Measurements from ENCODE around the gene JSRP1.

The JSRP1 gene

GRCh38 chr19:2246014-2246620 is 10.1 kb downstream of the JSRP1 start:
- no peak for DNase-seq

DNA sequence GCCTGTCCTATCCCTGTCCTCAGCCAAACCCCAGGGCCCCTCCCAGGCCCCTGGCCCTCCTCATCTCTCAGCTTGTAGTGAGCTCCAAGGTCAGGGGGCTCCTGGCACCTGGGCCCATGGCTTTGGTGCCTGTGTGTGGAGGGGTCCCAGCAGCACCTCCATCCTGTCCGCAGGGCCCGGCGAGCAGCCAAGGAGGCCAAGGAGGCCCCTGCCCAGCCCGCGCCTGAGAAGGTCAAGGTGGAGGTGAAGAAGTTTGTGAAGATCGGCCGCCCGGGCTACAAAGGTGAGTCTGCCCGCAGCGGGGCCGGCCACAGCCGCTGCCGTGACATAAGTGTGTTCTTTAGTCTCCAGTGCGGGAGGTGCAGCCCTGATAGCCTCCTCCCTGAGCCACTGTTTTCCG is 10.9 kb downstream of the JSRP1 start:
- no peak for DNase-seq

GRCh38 chr19:2244486-2244885 is 11.7 kb downstream of the JSRP1 start:
- no peak for DNase-seq

- DNase-seq: no peak
These were observed 12.1 kb downstream of the JSRP1 start for GRCh38 chr19:2244125-2244411.

GRCh38 chr19:2243274-2244124 is 12.7 kb downstream of the JSRP1 start:
- DNase-seq: no peak

GRCh38 chr19:2242816-2243215 is 13.4 kb downstream of the JSRP1 start:
- no peak for DNase-seq

GRCh38 chr19:2242092-2242537 is 14.1 kb downstream of the JSRP1 start:
- no peak for DNase-seq

DNA sequence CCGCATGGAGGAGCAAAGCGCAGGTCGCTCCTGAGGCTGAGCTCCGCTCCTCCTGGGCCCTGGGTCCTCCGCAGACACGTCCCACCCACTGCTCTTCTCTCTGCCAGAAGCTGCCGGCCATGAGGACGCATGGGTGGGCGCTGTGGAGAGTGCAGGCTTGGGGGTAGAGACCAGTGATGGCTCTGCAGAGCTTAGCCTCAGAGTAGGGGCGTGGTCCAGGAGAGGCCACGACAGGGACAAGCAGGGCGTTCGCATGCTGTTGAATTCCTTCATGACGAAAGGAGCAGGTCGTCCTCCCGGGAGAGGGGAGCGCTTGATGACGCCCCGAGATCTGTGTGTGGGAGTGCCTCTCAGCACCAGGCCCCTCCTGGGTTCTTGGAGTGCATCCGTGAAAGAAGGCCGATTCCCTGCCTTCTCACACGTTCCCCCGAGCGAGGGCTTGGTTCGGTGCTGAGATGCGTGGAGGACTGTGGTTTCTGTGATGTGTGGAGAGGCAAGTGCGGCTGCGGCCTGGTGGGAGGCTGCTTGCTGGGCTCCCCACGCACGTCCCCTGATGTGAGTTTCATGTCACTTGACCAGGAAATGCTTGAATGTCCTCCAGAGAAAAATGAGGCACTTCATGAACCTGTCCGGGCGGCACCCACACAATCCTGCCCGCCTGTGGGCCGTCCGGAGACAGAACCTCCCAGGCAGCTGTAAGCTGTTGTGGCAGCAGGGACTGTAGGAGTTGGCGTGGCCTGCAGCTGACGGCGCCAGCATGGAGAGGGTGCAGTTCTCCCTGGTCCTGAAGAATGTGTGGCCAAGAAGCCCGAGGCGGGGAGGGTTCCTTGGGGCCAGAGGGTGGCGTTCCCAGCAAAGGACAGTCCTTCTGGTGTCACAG is 15.1 kb downstream of the JSRP1 start:
- DNase-seq: no peak

GRCh38 chr19:2239771-2240770 is 16.1 kb downstream of the JSRP1 start:
- DNase-seq: no peak

DNA sequence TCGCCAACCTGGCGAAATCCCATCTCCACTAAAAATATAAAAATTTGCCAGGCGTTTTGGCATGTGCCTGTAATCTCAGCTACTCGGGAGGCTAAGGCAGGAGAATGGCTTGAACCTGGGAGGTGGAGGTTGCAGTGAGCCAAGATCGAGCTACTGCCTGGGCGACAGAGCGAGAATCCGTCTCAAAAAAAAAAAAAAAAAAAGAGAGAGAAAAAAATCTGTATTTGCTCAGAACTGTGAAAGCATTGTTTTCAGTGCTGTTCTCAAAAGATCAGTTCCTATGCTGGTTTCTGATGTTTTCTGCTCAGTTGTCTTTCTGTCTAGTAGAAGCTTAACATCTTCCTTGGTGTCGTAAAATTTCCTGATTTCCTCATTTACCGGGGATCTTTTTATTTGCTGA is 17.0 kb downstream of the JSRP1 start:
- DNase-seq: no peak

DNA sequence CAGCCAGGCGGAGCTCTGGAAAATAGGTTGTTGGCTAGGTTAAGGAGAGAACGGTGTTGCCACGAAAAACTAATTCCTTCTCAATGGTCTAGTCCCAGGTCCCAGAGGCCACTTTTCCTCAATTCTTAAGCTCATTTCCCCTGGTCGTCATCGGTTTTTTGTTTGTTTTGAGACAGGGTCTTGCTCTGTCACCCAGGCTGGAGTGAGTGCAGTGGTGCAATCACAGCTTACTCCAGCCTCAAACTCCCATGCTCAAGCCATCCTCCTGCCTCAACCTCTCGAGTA is 18.4 kb downstream of the JSRP1 start:
- DNase-seq: no peak

DNA sequence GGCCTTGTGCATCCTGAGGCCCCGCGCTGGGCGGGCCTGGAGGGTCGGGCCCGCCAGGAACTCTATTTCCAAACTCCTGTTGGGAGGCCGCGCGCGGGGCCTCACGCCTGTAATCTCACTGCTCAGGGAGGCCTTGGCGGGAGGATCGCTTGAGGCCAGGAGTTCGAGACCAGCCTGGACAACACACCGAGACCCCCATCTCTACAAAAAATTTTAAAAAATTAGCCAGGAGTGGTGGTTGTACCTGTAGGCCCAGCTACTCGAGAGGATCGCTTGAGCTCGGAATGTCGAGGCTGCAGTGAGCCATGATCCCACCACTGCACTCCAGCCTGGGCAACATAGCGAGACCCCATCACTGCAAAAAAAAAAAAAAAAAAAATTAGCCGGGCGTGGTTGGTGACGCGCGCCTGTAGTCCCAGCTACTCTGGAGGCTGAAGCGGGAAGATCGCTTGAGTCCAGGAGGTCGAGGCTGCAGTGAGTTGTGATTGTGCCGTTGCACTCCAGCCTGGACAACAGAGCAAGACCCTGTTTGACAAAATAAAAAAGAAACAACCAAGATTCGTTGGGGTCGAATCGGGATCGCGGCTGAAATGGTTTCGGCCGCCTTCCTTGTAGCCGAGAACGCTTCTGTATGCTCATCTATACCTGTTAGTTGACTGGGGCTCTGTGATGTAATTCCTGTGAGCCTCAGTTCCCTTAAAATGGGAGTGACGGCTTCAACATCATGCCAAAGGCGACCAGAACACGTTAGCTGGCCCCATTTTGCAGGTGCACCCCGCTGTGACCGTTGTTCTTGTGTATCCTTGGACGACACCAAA is 19.0 kb downstream of the JSRP1 start:
- DNase-seq: no peak

DNA sequence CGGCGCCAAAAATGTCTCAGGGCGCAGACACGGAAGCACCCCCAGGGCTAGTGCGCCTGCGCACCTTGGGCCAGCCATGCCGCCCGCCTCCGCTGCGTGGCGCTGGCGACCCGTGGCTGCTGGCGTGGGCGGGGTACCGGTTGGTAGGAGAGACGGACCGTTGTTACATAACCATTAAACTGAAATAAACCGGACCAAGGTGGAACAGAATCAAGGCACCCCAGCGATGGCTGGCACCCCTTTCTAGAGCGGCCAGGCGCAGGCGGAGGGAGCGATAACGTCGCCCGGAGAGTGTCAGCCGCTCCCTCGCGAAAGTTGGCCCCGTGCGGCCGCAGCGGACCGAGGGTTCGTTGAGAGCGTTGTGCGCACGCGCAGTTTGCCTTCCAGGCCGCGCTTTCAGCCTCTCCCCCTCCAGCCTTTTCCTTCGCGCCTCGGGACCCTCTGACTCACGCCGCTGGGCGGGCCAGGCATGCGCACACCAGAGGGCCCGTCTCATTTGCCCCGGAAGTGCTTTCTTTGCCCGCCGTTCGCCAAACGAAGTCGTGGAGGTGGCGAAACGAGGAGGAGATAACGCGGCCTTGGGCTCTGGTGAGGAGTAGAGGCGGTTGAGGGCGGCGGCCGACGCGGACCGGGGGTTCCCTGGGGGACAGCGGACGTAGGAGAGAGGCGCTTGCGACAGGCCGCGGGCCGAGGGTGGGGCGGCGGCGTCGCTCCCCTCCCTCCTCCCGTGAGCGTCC is 19.7 kb downstream of the JSRP1 start, which contains the start of the genes PLEKHJ1 and SF3A2:
Gene PLEKHJ1 (minus strand): TSS at position 16 of the 737 bp plus-strand sequence. CDS start 81 bp downstream, outside the sequence.
Gene SF3A2 (plus strand): TSS at position 511 of the 737 bp plus-strand sequence. CDS start 6,595 bp downstream, outside the sequence.
- peak; percentile 97 to 99 for DNase-seq

DNA sequence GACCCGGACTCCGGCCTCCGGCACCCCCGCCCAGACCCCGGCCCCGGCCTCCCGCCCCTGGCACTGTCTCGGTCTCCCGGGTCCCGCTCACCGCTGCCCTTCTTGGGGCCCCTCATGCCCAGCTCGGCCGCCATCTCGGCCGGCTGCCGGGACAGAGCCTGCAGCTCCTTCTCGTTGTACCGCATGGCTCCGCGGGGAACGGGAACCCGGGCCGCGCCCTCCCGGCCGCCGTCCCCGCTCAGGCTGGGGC is 20.2 kb downstream of the JSRP1 start:
- no peak for DNase-seq

DNA sequence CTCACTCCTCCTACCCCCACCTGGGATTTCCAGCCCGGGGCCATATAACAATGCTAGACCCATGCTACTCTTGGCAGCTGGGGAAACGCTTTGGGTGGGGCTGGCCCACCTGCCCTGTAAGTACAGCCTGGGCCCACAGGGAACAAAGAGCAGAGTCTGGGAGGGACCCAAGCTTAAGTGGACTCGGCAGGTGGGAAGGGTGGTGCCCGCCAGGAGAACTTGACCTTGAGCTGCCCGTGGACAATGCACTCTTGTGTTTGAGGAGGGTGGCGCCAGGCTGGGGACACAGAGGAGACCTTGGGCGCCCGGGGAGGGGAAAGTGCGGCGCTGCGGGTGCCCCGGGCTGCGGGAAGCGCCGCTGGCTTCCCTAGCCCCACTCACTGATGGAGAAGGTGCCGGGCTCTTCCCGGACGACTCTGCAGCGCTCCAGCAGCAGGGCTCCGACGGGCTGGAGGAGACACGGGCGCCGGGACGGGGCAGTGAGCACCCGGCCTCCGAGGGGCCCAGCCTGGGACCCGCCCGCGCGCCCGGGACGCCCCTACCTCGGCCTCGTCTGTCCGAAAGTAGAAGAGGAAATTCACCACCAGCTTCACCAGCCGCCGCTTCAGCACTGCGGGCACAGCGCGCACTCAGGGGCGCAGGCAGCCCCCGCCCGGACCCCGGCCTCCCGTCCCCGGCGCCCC is 20.7 kb downstream of the JSRP1 start:
- no peak for DNase-seq

GRCh38 chr19:2234996-2235380 is 21.2 kb downstream of the JSRP1 start:
- no peak for DNase-seq

DNA sequence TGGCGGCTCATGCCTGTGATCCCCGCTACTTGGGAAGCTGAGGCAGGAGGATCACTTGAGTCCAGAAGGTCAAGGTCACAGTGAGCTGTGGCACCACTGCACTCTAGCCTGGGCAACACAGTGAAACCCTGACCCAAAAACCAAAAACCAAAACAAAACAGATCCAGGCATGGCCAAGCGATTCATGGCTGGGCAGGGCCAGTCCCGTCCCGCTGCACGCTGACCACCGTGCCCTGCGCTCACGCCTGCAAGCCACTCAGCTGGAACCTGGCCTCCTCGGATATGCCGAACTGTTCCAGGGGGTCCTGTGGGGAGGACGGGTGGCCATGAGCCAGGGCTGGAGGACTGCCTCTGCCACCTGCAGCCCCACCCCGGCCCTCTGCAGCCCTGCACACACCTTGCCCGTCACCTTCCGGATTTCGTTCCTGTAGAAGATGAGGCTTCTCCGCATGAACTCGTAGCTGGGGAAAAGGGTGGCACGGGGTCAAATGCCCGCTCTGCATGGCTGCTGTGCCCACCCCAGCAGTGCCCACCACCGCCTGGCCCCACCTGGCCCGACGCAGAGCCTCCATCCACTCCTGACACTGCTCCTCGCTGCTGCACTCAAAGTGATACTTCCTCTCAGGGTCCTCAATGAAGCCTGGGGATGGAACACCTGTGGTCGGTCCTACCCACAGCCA is 22.5 kb downstream of the JSRP1 start:
- DNase-seq: no peak

DNA sequence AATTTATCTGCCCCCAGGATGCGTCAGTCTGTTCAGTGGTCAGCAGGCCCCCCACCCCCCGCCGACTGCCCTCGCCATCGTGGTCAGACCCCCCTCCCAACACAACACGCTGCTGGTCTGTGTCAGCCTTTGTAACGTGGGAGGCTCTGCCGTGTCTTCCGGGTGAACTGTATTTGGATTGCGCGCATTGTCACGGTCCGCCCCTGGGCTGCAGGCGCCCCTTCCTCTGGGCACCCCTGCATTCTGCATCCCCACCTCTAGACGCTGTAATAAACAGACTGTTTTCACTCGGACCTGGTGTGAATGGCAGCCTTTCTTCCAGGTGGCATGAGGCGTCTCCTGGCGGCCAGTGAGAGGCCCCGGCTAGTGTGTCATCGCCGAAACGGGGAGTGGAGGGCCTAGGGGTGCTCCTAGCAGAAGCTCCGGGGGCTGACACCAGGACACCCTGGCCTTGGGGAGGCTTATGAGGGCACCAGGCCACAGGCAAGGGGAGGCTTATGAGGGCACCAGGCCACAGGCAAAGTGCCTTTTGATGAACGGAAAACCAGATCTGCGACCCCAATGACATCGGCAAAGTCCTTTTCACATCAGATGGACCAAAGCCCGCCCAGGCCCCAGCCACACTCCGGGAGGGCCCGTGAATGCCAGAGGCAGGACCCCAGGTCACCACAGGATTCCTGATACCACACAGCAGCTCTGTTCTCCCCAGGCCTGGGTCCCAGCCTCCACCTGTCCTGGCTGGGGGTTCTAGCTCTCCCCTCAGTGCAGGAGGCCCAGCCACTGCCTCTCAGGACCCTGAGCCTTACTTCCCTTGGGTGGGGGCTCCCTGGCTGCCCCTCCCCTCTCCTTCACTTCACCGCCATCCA is 23.7 kb downstream of the JSRP1 start:
- no peak for DNase-seq

Data from NCI-H446 (cell line).